NCI-H187 (cell line): ENCODE results near the gene ZC3H13.
"Not testable (repeated sequence)": the region's sequence is repeated elsewhere in the genome, so short reads cannot be mapped to it uniquely, and the experiment has no call there.

Experiments
- DNase-seq, 2 experiments: peaks; one replicate each; lab custom pipeline; 2025; lab: John Stamatoyannopoulos, UW

Gene ZC3H13

DNA sequence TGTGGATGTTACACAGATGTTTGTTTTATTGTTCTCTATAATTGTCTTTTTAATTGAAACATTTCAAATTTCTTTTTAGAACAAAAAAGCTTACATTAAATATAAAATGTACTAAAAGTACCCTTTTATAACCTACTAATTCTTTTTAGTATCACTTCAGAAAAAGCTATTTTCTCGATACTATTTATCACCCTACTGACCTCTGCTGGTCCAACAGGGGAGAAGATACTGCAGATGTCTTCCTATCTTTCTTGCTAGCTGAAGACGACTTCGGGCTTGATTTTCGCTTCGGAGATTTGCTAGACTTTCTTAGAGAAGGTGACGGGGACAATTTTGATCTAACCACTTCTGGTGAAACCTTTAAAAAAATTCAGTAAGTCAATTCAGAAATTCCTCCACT lies 42.4 kb downstream of the ZC3H13 start:
- DNase-seq: no peak

DNA sequence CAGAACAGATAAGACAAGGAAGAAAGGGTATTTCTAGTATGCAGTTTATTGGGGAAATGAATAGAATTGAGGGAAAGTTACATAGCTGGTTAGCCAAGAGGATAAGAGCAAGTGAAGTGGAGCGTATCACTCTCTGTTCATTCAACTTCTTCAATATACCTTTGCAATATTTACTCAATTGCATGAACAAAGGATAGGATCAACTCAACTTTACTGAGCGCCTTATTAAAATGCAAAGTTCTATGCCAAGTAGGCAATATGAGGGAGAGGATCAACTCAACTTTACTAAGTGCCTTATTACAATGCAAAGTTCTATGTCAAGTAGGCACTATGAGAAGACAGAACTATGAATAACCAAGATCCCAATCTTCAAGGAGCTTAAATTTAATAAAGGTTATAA lies 43.9 kb downstream of the ZC3H13 start:
- no peak for DNase-seq

DNA sequence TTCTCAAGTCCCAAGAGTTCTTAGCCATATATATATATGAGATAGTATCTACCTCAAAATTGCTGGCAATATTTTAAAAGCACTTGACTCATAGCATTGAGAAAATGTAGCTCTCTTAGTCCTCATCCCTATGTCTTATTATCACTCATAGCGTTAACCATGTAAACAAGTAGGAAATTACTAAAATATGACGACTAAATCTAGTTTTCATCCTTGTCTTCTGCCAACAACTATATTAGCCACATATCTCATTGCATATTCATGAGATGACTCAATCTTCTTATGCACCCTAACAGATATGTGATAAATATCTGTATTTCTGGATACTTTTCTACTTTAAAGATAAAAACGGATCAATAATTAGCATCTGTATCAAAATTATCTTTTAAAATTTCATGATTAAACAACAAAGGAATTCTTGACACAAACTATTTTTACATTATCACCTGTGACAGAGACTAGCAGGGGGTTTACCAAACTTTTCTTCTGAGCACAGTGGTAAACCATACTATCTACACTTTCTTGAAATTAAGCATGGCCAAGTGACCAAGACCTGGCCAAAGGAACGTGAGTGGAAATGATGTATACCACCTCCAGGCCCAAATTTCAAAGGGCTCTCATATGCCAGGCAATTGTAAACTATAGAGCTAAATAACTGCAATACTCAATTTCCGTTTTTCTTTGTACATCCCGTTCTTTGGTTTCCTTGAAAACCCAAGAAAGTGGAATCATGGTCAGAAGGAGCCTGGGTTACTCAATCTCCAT lies 45.7 kb downstream of the ZC3H13 start:
- no peak for DNase-seq

DNA sequence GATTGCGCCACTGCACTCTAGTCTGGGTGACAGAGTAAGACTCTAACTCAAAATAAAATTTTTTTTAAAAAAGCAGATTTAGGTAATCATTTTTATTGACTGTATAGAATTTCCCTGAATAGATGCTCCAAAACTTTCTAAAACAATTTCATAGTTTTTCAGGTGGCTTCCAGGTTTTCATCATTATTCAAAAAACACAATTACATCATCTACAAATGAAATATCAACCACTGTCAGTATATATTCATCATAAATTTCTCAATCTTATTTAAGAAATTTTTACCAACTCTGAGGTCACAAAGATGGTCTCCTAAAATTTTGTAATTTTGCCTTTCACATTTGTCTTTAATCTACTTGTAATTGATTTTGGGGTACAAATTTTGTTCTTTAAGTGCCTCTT lies 48.1 kb downstream of the ZC3H13 start:
- no peak for DNase-seq

DNA sequence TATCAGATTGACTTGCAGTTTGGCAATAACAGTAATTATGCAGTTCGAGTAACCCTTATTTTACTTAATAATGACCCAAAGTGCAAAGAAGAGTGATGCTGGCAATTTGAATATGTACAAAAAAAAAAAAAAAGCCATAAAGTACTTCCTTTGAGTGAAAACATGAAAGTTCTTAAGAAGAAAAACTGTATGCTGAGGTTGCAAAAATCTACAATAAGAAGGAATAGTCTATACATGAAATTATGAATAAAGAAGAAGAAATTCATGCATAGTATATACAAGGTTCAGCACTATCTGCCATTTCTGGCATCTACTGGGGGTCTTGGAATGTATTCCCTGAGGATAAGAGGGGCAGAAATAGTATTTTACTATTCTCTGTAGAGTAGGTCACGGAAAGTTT lies 55.9 kb downstream of the ZC3H13 start:
- DNase-seq: no peak

DNA sequence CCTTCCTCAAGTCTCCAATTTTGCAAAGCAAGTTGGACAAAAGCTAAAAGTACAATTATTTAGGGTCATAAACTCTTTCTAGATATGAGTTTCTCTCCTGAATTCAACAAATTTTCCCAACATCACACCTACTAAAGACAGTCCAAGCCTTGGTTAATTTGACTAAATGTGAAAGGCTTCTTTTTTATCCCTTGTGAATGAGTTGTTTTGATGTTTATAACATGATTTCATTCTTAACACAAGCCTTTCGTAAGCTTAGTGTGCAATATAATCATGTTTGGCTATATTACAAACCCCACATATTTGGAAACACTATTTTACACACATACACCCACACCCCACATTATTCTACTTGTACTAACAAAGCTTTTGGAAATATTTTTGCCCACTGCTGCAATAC lies 57.3 kb downstream of the ZC3H13 start:
- no peak for DNase-seq

DNA sequence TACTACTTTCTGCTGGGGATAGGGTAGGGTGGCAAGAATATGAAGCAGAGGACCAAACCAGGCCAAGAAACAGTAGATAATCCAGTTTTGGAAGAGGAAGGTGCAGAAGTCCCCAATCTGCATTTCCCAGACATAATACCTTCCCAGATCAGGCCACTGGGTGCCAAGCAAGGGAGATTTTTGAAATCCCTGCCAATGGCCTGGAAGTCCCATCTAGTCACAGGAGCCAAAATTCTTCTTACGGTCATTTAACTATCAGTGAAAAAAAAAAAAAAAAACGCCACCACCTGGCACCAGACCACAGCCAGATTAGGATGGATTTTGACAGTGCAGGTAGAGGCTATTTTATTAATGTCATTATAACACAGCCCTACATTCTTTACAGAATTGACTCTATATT lies 57.8 kb downstream of the ZC3H13 start:
- no peak for DNase-seq

DNA sequence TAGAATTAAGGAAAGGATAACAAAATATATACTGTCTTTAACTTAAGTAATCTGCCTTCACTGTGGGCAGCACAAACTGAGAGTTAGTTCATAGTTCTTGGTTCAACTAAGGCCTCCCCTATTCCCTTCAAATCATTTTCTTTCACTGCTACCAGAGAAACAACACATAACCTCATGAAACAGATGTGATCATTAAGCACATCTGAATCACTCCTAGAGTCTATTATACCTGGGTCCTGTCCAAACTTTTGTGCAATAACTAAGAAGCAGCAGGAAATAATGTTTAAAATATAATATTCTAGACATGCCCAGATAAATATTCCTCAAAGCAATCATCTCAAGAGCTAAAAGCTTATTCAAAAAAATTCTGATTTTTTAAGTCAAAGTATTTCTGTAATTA lies 62.9 kb downstream of the ZC3H13 start:
- DNase-seq: no peak

DNA sequence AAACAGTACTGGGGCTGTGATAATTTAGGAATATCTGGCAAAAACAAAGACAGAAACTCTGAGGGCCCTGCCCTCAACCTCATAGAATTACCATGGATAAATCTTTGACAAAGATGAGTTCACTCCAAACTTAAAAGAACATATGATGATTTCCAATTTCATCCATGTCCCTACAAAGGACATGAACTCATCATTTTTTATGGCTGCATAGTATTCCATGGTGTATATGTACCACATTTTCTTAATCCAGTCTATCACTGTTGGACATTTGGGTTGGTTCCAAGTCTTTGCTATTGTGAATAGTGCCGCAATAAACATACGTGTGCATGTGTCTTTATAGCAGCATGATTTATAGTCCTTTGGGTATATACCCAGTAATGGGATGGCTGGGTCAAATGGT lies 71.4 kb downstream of the ZC3H13 start:
- not testable (repeated sequence) for DNase-seq

DNA sequence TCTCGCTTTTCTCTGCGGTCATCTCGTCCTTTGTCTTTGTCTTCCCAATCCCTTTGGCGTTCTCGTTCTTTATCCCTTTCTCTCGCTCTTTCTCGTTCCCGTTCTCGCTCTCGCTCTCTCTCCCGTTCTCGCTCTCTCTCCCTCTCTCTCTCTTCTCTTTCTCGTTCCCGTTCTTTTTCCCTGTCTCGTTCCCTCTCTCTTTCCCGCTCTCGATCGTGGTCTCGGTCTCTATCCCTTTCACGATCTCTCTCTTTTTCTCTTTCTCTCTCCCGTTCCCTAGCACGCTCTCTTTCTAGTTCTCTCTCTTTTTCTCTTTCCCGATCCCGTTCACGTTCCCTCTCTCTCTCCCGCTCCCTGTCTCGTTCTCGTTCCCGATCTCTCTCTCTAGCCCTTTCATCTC lies 77.2 kb downstream of the ZC3H13 start:
- DNase-seq: no peak

DNA sequence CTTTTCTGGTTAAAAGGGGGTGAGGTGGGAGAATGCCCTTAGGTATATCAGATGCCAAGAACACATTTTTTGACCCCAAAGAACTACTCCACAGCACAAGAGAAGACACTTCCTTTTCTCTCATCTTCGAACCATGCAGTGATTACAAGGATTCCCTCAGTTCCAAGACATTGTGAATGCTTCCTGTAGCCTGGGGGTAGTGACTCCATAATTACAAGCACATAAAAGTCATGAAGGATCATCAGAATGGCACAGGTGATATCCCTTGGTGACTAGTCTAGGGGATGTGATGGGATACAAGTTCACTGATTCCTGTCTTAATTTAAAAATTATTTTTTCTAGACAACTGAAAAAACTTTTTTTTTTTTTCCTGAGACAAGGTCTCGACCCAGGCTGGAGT lies 78.0 kb downstream of the ZC3H13 start:
- no peak for DNase-seq

DNA sequence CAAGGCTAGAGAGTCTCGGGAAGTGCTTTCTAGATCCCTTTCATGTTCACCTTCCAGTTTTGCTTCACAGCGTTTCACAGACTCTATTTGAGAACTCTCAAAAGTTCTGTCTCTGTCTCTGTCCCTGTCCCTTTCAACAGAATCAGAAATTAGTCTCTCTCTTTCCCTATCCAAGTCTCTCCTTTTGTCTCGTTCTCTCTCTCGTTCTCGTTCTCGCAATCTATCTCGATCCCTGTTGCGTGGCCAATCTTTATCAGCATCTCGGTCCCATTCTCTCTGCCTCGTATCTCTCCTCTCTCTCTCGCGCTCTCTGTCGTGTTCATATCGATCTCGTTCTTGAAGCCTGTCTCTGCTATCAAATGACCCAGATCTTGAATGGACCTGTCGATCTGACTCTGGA lies 85.0 kb downstream of the ZC3H13 start:
- DNase-seq: no peak

DNA sequence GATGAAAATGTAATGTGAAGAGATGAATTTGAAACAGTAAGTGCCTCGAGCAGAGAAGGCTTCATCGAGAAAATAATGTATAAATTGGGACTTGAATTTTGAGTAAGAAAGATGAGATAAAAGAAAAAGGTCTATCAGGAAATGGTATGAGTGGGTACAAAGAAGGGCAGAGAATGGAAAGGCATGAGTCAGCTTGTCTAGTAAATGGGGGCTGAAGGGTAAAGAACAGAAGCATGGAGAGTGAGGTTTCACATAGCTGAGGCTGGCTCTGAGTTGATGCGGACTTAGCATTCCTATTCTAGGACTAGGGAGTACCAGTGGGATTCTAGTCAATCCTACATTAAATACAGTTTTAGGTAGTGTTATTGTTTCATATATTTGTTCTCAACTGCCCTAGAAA lies 85.8 kb downstream of the ZC3H13 start:
- no peak for DNase-seq

DNA sequence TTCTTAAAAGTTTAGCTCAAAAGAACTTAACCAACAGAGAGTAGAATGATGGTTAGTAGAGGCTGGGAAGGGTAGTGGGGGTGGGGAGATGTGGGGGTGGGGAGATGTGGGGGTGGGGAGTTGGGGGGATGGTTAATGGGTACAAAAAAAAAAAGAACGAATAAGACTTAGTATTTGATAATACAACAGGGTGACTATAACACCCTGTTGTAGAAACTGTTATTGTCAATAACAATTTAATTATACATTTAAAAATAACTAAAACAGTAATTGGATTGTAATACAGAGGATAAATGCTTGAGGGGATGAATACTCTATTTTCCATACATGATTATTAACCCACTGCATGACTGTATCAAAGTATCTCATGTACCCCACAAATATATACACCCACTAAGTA lies 91.1 kb downstream of the ZC3H13 start:
- DNase-seq: no peak

DNA sequence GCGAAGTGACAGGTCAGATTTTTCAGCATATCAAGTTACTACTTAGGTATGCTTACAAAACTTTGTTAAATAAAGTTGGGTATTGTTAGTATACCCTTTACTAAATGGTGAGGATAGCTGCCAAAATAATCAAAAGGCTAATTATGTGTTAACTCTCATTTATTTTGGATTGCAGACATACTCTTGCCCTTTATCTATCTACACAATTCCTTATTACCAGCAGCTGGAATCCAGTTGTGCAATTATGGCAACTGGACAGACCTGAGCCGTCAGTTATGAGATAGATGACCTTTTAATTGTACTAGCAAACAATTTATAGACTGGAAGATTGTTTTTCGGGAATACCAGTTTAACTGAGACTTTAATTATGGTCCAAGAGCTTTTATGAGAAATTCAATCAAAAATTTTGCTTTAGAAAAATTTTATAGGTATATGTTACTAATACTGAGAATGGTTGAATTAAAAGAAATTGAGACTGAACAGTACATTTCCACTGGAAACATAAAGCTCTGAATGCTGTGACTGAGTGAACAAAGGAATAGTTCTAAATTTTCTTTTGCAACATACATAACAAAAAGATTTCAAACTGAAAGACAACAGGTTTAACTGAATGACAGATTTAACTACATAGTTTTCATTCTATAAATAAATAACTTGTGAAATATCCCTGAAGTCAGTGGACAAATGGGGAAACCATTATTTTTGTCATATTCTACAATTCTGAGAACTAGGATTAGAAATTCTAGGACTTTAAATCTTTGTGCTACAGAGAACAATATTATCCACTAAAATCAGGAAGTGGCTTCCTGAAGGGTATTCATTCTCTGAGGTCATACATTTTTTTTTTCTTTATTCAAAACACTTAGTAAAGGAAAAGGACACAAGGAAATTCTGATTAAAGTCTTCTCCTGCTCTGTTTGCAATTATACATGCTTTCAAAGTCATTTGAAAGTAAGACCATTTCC lies 97.4 kb downstream of the ZC3H13 start:
- no peak for DNase-seq

DNA sequence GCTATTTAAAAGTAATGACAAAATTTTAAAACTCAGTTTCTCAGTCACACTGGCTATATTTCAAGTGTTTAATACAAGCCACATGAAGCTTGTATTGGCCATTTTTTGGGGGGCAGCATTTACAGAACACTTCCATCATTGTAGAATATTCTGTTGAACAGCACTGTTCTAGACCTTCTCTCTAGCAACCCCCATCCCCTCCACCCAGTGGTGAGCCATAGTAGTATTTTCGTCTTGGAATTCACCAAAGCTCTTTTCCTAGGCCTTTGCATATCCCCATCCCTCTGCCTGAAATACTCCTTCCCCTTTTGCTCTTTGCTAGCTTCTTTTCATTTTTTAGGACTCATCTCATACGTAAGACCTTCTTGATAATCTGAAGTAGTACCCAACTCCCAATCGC lies 99.5 kb downstream of the ZC3H13 start:
- DNase-seq: no peak

DNA sequence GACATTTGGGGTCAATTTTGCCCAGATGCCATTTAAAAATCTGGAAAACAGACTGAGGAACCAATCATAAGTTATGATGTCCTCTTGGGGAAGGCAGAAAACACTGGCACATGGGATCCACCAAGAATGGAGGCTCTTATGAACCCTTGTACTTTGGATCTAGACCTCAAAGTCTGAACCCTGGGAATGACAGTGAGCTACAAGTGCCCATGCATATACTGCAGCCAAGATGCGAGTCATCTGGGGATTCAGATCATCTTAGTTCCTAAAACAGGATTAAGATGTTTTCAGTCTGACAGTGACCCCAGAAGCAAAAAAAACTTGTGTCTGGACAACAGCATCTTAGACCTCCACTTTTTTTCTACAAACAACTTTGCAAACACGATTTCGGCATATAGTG lies 100.8 kb downstream of the ZC3H13 start:
- DNase-seq: no peak

DNA sequence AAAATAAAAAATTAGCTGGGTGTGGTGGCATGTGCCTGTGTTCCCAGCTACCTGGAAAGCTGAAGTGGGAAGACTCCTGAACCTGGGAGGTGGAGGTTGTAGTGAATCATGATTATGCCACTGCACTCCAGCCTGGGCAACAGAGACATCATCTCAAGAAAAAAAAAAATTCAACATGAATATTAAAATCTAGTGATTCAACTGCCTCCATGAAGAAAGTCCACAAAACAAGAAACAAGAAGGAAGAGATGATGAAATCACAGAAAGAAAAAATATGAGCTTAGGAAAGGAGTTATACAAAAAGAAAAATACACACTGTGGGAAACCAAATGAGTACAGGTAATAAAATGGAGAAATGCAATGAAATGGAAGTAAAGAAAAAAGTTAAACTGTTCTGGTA lies 101.4 kb downstream of the ZC3H13 start:
- no peak for DNase-seq

DNA sequence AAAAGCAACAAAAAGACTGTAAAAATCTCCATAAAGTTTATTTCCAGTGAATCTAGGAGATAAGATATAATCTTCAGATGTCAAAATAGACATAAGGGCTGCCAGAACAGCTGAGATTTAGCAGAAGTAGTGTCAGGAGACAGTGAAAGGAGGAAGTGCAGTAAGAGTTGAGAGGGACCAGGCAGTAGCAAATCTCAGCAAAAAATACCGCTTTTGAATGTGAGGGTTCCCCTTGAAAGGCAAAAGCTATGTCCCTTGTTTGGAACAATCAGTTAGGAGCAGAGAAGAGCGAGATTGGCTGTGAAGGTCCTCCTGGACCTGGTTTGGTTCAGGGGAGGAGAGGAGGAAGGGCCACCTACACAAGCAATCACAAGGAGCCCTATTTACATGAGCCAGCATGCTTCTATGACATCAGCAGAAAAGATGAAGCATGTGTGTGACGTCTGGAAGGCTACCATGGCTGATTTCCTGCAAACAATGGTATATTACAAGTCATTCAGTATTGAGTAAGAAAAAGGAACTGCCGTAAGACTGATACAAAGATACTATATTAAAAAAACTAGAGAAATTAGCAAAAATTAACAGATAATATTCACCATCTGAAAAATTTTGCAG lies 102.1 kb downstream of the ZC3H13 start:
- DNase-seq: no peak

DNA sequence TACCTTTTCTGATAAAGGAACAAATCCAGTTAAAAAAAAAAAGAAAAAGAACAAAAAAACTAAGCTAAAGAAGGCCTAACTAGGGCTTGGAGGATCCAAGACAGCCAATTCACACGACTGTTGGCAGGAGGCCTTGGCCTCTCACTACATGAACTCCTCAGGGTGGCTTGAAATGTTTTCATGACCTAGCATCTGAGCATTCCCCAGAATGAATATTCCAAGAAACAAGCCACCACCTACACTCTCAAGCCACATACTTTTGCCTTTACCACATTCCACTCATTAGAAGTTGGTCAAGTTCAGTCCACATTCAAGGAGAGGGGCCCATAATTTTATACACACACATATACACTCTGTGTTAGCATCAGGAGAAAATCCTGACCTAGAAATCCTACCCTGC lies 103.4 kb downstream of the ZC3H13 start:
- no peak for DNase-seq

DNA sequence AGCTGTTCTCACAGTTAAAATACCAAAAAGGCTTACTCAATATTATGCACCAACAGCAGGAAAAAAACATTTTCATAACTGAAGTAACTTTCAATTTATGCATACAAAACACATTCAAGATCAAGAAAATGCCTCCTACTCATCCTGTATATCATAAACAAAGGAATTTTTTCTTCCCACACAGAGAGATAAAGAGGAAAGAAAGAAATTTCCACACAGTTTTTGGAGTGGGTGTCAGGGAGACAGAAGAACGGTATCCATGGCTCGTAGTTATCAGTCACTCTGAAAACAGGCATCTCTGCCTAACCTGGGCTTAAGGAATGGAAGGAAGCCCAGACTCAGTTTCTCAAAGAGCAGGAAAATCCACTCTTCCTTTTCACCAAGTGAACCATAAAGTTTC lies 108.6 kb downstream of the ZC3H13 start:
- DNase-seq: no peak

DNA sequence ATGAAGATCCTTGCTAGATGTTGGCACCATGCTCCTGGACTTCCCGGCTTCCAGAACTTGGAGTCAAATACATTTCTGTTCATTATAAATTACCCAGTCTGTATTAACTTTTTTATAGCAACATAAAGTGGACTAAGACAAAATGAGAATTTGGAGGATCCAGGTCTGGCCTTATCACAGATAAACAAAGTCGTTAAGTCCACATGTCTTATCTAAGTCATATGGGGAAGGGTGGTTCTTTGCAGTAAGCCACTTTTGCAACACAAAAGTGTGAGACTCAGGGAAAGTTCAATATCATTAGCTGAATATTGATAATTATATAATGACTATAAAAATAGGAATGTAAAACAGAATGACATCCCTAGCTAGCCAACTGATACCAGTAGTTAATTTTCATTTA lies 109.4 kb downstream of the ZC3H13 start:
- DNase-seq: no peak

DNA sequence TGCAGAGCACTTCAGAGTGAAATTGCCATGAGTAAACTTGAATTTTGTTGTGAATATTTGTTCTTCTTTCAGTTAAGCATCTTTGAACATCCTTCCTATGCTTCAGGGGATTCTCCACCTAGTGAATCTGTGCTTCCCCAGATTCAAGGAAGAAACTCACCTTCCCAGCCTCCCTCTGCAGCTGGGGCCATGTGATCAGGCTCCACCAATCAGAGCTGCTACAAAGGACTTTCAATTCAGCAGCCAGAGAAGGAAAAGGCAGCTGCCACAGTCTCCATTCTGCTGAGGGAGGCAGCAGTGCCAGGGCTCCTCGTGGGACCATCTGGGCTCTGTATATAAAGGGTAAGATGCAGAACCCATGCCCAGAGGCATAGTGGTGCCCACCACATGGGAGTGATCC lies 111.3 kb downstream of the ZC3H13 start:
- no peak for DNase-seq
